IPS-20b (cell line): ENCODE data around the gene CTXND1.
"Not testable (repeated sequence)": the region's sequence is repeated elsewhere in the genome, so short reads cannot be mapped to it uniquely, and the experiment has no call there.

ENCODE experiments used
- H3K27ac ChIP-seq: one replicate; pipeline ENCODE4 v1.5.1; 2013; ENCODE audit warnings: low read length
- H3K27me3 ChIP-seq: 2 replicates; pipeline ENCODE4 v1.6.1; 2013; ENCODE audit warnings: mild to moderate bottlenecking, low read length, inconsistent platforms; ENCODE audit not compliant: insufficient read depth
- H3K36me3 ChIP-seq: 2 replicates; pipeline ENCODE4 v1.6.1; 2013; ENCODE audit warnings: low read depth, mild to moderate bottlenecking, inconsistent platforms, low read length, moderate library complexity; ENCODE audit not compliant: insufficient read depth
- H3K4me1 ChIP-seq: 2 replicates; pipeline ENCODE4 v1.6.1; 2013; ENCODE audit warnings: mild to moderate bottlenecking, control low read depth, inconsistent platforms, low read length, moderate library complexity; ENCODE audit not compliant: insufficient read depth
- H3K4me3 ChIP-seq: 2 replicates; pipeline ENCODE4 v1.5.1; 2013; ENCODE audit warnings: mild to moderate bottlenecking, low read length, inconsistent platforms
- H3K9ac ChIP-seq: 2 replicates; pipeline ENCODE4 v1.6.1; 2013; ENCODE audit warnings: low read depth, mild to moderate bottlenecking, inconsistent platforms, low read length, moderate library complexity
- H3K9me3 ChIP-seq: 2 replicates; pipeline ENCODE4 v1.6.1; 2013; ENCODE audit warnings: mild to moderate bottlenecking, low read depth, low read length, inconsistent platforms; ENCODE audit not compliant: insufficient read depth

CTXND1 gene

GRCh38 chr15:80163897-80164296, 88.1 kb downstream of the CTXND1 start:
- no peak overlapping the region for H3K27ac ChIP-seq
- no peaks in the 10 kb centered on the region for H3K27me3 ChIP-seq
- H3K9me3 ChIP-seq: no peaks in the 10 kb centered on the region
- no peak overlapping the region for H3K9ac ChIP-seq
- no peaks in the 10 kb centered on the region for H3K4me1 ChIP-seq
- no peak overlapping the region for H3K4me3 ChIP-seq
- peaks cover 35% of the 10 kb centered on the region for H3K36me3 ChIP-seq

DNA sequence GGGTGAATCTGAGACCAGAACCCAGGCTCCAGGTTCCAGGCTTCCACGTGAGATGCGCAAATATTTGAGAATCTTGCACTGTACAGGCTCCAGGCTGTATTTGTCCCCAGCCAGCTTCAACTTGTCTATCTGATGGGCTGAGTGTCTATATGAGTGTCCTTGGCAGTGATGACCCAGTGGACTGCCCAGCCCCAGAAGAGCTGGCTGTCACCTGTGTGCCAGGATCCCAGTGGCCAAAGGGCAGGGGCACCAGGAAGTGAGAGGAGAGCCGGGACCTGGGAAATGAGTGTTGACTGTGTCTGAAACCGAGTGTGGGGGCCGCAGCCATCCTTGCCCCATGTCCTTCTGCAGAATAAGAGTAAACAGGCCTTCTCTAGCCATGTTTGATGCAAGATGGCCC, 88.8 kb downstream of the CTXND1 start:
- H3K4me1 ChIP-seq: no peaks in the 10 kb centered on the region
- no peak overlapping the region for H3K9ac ChIP-seq
- H3K9me3 ChIP-seq: no peaks in the 10 kb centered on the region
- H3K4me3 ChIP-seq: no peak overlapping the region
- no peak overlapping the region for H3K27ac ChIP-seq
- peaks cover 35% of the 10 kb centered on the region for H3K36me3 ChIP-seq
- no peaks in the 10 kb centered on the region for H3K27me3 ChIP-seq

DNA sequence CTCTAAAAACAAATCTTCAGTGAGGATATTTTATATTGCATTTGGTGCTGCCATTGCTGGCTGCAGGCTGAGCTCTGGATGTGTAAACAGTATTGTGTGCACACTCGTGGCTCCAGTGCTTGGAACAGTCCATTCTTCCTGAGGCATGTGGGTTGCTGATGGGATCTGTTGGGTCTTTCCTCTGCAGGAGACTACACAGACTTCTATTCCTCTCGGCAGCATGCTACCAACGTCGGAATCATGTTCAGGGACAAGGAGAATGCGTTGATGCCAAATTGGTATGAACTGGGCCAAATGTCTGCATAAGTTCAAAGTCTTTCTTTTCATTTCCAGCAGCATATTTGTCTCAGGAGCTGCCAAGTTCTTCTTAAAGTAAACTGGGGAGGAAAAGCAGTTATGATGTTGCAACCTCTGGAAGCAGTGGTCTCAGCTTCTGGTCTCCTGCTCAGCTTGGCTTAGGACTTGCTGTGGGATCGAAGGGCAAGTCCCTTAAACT, 89.9 kb downstream of the CTXND1 start:
- Histone ChIP-seq H3K9ac (no peak overlapping the region), H3K27me3 (no peaks in the 10 kb centered on the region), H3K4me1 (no peaks in the 10 kb centered on the region), H3K9me3 (no peaks in the 10 kb centered on the region), H3K36me3 (peaks cover 35% of the 10 kb centered on the region), H3K27ac (no peak overlapping the region), H3K4me3 (no peak overlapping the region)

- Histone ChIP-seq H3K27ac (no peak overlapping the region), H3K9ac (no peak overlapping the region), H3K9me3 (no peaks in the 10 kb centered on the region), H3K36me3 (peaks cover 35% of the 10 kb centered on the region), H3K4me1 (no peaks in the 10 kb centered on the region), H3K27me3 (no peaks in the 10 kb centered on the region), H3K4me3 (no peak overlapping the region)
Observed at GRCh38 chr15:80161468-80162016, 90.5 kb downstream of the CTXND1 start.

- Histone ChIP-seq H3K36me3 (peaks cover 35% of the 10 kb centered on the region), H3K9me3 (no peaks in the 10 kb centered on the region), H3K27ac (no peak overlapping the region), H3K4me3 (no peak overlapping the region), H3K4me1 (no peaks in the 10 kb centered on the region), H3K9ac (no peak overlapping the region), H3K27me3 (no peaks in the 10 kb centered on the region)
Observed at GRCh38 chr15:80160570-80161156, 91.3 kb downstream of the CTXND1 start.

- Histone ChIP-seq H3K4me1 (no peaks in the 10 kb centered on the region), H3K36me3 (peaks cover 35% of the 10 kb centered on the region), H3K4me3 (no peak overlapping the region), H3K9ac (no peak overlapping the region), H3K27ac (no peak overlapping the region), H3K27me3 (no peaks in the 10 kb centered on the region), H3K9me3 (no peaks in the 10 kb centered on the region)
Observed at GRCh38 chr15:80159811-80160569, 92.0 kb downstream of the CTXND1 start.

GRCh38 chr15:80159301-80159700, 92.7 kb downstream of the CTXND1 start:
- no peaks in the 10 kb centered on the region for H3K4me1 ChIP-seq
- no peak overlapping the region for H3K9ac ChIP-seq
- no peak overlapping the region for H3K27ac ChIP-seq
- no peaks in the 10 kb centered on the region for H3K9me3 ChIP-seq
- peaks cover 35% of the 10 kb centered on the region for H3K36me3 ChIP-seq
- no peak overlapping the region for H3K4me3 ChIP-seq
- H3K27me3 ChIP-seq: no peaks in the 10 kb centered on the region

DNA sequence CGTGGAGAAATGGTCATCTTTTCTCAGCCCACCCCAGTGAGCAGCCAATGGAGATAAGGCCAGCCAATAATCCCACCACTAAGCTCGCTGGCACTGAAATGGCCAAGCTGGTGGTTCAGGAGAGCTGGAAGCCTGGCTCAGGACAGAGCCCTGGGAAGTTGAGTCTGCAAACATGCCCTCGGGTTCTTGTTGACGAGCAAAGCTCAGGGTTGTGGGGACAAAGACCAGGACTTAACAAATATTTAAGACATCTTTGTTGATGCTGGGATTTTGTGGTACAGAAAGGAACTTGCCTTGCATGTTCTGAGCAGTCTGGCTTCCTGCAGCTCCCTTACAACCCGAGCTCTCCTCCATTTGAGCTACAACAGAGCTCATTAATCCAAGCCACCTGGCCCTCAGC, 94.8 kb downstream of the CTXND1 start:
- Histone ChIP-seq H3K9ac (no peak overlapping the region), H3K4me3 (no peak overlapping the region), H3K4me1 (peaks cover 5% of the 10 kb centered on the region; the same call in 1 of the 2 replicates), H3K36me3 (peaks cover 25% of the 10 kb centered on the region), H3K27ac (no peak overlapping the region), H3K27me3 (peaks cover 7% of the 10 kb centered on the region; the same call in 1 of the 2 replicates), H3K9me3 (no peaks in the 10 kb centered on the region)

GRCh38 chr15:80156176-80156720, 95.8 kb downstream of the CTXND1 start:
- Histone ChIP-seq H3K9ac (no peak overlapping the region), H3K27ac (no peak overlapping the region), H3K9me3 (no peaks in the 10 kb centered on the region), H3K36me3 (peaks cover 21% of the 10 kb centered on the region), H3K4me3 (no peak overlapping the region), H3K4me1 (peaks cover 9% of the 10 kb centered on the region), H3K27me3 (peaks cover 16% of the 10 kb centered on the region)

DNA sequence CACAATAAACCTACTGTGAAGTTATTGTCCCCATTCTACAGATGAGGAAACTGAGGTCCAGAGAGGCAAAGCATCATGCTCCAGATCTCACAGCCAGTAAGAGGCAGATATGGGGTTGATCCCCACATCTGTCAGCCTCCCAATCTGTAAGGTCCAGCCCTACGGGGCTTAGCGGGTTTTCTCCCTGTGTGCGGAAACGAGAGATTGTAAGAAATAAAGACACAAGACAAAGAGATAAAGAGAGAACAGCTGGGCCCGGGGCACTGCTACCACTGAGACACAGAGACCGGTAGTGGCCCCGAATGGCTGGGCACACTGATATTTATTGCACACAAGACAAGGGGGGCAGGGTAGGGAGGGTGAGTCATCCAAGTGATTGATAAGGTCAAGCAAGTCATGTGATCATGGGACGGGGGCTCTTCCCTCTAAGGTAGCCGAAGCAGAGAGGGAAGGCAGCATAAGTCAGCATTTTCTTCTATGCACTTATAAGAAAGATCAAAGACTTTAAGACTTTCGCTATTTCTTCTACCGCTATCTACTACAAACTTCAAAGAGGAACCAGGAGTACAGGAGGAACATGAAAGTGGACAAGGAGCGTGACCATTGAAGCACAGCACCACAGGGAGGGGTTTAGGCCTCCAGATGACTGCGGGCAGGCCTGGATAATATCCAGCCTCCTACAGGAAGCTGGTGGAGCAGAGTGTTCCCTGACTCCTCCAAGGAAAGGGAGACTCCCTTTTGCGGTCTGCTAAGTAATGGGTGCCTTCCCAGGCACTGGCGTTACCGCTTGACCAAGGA, 96.4 kb downstream of the CTXND1 start:
- peaks cover 14% of the 10 kb centered on the region for H3K36me3 ChIP-seq
- not testable (repeated sequence) for H3K9me3 ChIP-seq, H3K27ac ChIP-seq, H3K4me1 ChIP-seq, H3K9ac ChIP-seq, H3K4me3 ChIP-seq
- H3K27me3 ChIP-seq: peaks cover 21% of the 10 kb centered on the region

GRCh38 chr15:80155001-80155377, 97.0 kb downstream of the CTXND1 start:
- no peak overlapping the region for H3K4me3 ChIP-seq
- H3K27me3 ChIP-seq: peaks cover 21% of the 10 kb centered on the region
- H3K9ac ChIP-seq: no peak overlapping the region
- H3K36me3 ChIP-seq: peaks cover 9% of the 10 kb centered on the region; the same call in 1 of the 2 replicates
- H3K27ac ChIP-seq: no peak overlapping the region
- no peaks in the 10 kb centered on the region for H3K9me3 ChIP-seq
- H3K4me1 ChIP-seq: peaks cover 9% of the 10 kb centered on the region
